ENCODE data around the gene ARID1B. TPM values are rescaled to one million over a fixed set of nuclear protein-coding genes. Genes with fewer than 3 reads are reported as not detected.
A peak's percentile ranks its signal among the peaks of the same experiment; 100 is the strongest.

Gene ARID1B
- total RNA-seq, 2 donors from 2014 or later: 74.0 to 110 TPM

DNA sequence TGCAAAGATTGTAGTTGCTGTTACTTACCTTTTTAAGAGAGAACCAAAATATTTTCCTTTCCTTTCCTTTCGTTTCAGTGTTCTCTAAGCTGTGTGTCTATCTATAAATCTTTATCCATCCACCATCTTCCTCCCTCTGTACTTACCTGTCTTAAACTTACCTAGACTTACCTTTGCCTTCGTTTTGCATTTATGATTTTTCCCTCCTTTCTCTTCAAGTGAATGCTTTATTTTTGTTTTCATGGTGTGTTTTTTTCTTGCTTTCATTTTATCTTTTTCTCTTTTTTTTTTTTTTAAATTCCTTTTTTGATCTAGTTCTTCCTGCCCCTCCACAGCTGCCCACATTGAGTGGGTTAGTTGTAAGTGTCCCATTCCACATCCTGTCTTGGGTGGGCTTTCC is 26.2 kb downstream of the ARID1B start:
- H3K27me3 Mint-ChIP-seq (ENCODE audit: insufficient read depth): no peaks in the 10 kb centered on the region
- H3K9me3 Mint-ChIP-seq: no peaks in the 10 kb centered on the region
- no peak overlapping the region for H3K4me3 Mint-ChIP-seq
- DNase-seq: no peak
- H3K9ac ChIP-seq (ENCODE audit: extremely low read depth, low read length, poor library complexity, severe bottlenecking): no peak overlapping the region
- H3K4me1 Mint-ChIP-seq: peaks cover 35% of the 10 kb centered on the region
- H3K27me3 ChIP-seq (ENCODE audit: control insufficient read depth, insufficient read depth, low read length, poor library complexity, severe bottlenecking): no peaks in the 10 kb centered on the region
- H3K36me3 Mint-ChIP-seq (ENCODE audit: low read depth): no peaks in the 10 kb centered on the region
- H3K9me3 ChIP-seq (ENCODE audit: control insufficient read depth, low read length): no peaks in the 10 kb centered on the region
- 87 to 100% methylated on average over 1 to 2 of the region's 2 CpGs for WGBS, 2 experiments (ENCODE audit: insufficient coverage in 1 of 2, insufficient read length in 1 of 2)
- H3K27ac Mint-ChIP-seq: no peak overlapping the region
- TF ChIP-seq CTCF (conservative IDR thresholded peaks at IDR 0.05): no peak
- no peaks in the 10 kb centered on the region for H3K4me1 ChIP-seq (ENCODE audit: control insufficient read depth, insufficient read depth, low read length)
- H3K36me3 ChIP-seq (ENCODE audit: control insufficient read depth, insufficient read depth, low read length): peaks cover 8% of the 10 kb centered on the region
- H3K4me3 ChIP-seq (ENCODE audit: low read length): no peak overlapping the region
- no peak overlapping the region for H3K27ac ChIP-seq (ENCODE audit: low read depth, low read length)

GRCh38 chr6:156804402-156804801 is 27.2 kb downstream of the ARID1B start:
- Histone ChIP-seq H3K4me3 (ENCODE audit: low read length) (no peak overlapping the region), H3K9me3 (ENCODE audit: control insufficient read depth, low read length) (no peaks in the 10 kb centered on the region), H3K36me3 (ENCODE audit: control insufficient read depth, insufficient read depth, low read length) (peaks cover 5% of the 10 kb centered on the region), H3K9ac (ENCODE audit: extremely low read depth, low read length, poor library complexity, severe bottlenecking) (no peak overlapping the region), H3K27ac (ENCODE audit: low read depth, low read length) (no peak overlapping the region), H3K27me3 (ENCODE audit: control insufficient read depth, insufficient read depth, low read length, poor library complexity, severe bottlenecking) (no peaks in the 10 kb centered on the region), H3K4me1 (ENCODE audit: control insufficient read depth, insufficient read depth, low read length) (peaks cover 5% of the 10 kb centered on the region)
- Mint-ChIP-seq H3K4me3 (no peak overlapping the region), H3K27ac (peak overlapping the region; percentile 72), H3K27me3 (ENCODE audit: insufficient read depth) (no peaks in the 10 kb centered on the region), H3K36me3 (ENCODE audit: low read depth) (no peaks in the 10 kb centered on the region), H3K4me1 (peaks cover 43% of the 10 kb centered on the region), H3K9me3 (no peaks in the 10 kb centered on the region)
- 94% methylated on average over 4 of the region's 4 CpGs; no CpG with 5 or more reads in 1 of the 2 experiments for WGBS, 2 experiments (ENCODE audit: insufficient coverage in 1 of 2, insufficient read length in 1 of 2)
- TF ChIP-seq CTCF (conservative IDR thresholded peaks at IDR 0.05): no peak
- no peak for DNase-seq

DNA sequence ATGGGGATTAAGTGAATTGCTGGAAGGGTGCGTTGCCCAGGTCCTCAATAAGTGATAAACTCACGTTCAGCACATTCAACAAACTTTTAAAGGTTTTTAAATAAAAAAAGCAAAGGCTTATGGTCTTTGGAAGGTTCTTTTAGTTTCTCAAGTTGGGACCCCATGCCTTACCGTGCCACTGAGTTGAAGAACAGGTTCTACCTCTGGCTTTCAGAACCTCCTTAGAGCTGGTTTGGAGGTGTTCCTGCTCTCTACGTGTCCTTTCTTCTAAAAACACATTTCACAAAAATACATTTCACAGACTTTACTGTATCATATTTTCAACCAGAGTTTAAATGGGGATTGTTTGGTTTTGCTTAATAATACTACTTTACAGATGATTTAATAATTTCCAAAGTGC is 29.0 kb downstream of the ARID1B start:
- Histone ChIP-seq H3K27ac (ENCODE audit: low read depth, low read length) (no peak overlapping the region), H3K36me3 (ENCODE audit: control insufficient read depth, insufficient read depth, low read length) (peaks cover 9% of the 10 kb centered on the region), H3K4me1 (ENCODE audit: control insufficient read depth, insufficient read depth, low read length) (peaks cover 9% of the 10 kb centered on the region), H3K4me3 (ENCODE audit: low read length) (no peak overlapping the region), H3K27me3 (ENCODE audit: control insufficient read depth, insufficient read depth, low read length, poor library complexity, severe bottlenecking) (no peaks in the 10 kb centered on the region), H3K9ac (ENCODE audit: extremely low read depth, low read length, poor library complexity, severe bottlenecking) (no peak overlapping the region), H3K9me3 (ENCODE audit: control insufficient read depth, low read length) (peaks cover 5% of the 10 kb centered on the region)
- H3K27ac Mint-ChIP-seq: no peak overlapping the region
- H3K4me1 Mint-ChIP-seq: peaks cover 48% of the 10 kb centered on the region
- H3K4me3 Mint-ChIP-seq: no peak overlapping the region
- 98% methylated on average over 4 of the region's 4 CpGs; no CpG with 5 or more reads in 1 of the 2 experiments for WGBS, 2 experiments (ENCODE audit: insufficient coverage in 1 of 2, insufficient read length in 1 of 2)
- H3K27me3 Mint-ChIP-seq (ENCODE audit: insufficient read depth): no peaks in the 10 kb centered on the region
- H3K36me3 Mint-ChIP-seq (ENCODE audit: low read depth): peaks cover 6% of the 10 kb centered on the region
- TF ChIP-seq CTCF (conservative IDR thresholded peaks at IDR 0.05): no peak
- peaks cover 5% of the 10 kb centered on the region for H3K9me3 Mint-ChIP-seq
- DNase-seq: no peak

All from endodermal cell (in vitro differentiated cells).